Testis (tissue), 3 donors: ENCODE data around the gene DHRS3. TPM values are rescaled to one million over a fixed set of nuclear protein-coding genes. Genes with fewer than 3 reads are reported as not detected.
A peak's percentile ranks its signal among the peaks of the same experiment; 100 is the strongest.

Experiments used
- DNase-seq: peaks from one replicate; pipeline ENCODE4 v3.0.0-alpha.2; 2019
- H3K27ac ChIP-seq, 2 donors: fragments of 200-600 bp; sonication (generic); one replicate each; pipeline ENCODE4 v1.5.1; 2019
- H3K27me3 ChIP-seq: fragments of 200-600 bp; sonication (generic); one replicate; pipeline ENCODE4 v1.5.1; 2019
- H3K36me3 ChIP-seq: fragments of 200-600 bp; sonication (generic); one replicate; pipeline ENCODE4 v1.5.1; 2017; ENCODE audit warnings: low read depth; ENCODE audit errors: missing control alignments
- H3K4me1 ChIP-seq: fragments of 200-600 bp; sonication (generic); one replicate; pipeline ENCODE4 v1.5.1; 2019
- H3K4me3 ChIP-seq, 2 donors: fragments of 200-600 bp; sonication (generic); one replicate each; pipeline ENCODE4 v1.5.1; 2017 to 2019
- H3K9me3 ChIP-seq: fragments of 200-600 bp; sonication (generic); one replicate; pipeline ENCODE4 v1.5.1; 2017
- POLR2A ChIP-seq: fragments of 450-650 bp; IDR thresholded peaks from one replicate; pipeline ENCODE4 v1.6.1; 2017; ENCODE audit warnings: antibody characterized with exemption, mild to moderate bottlenecking, moderate library complexity
- WGBS, 2 donors: methylation state at CpG; one replicate each; pipeline ENCODE4 v1.1.5; 2018; 5-methylcytosine and 5-hydroxymethylcytosine counted together
- intact Hi-C: fragments of 100-400 bp; cut with DNase I; formaldehyde crosslinking; loops from one replicate; pipeline ENCODE4 v1.15.1; 2023; ENCODE audit warnings: low total_unique reads
- polyA plus RNA-seq: library from polyadenylated mRNA; stranded (reverse); fragments of 350-450 nt; fragmentation: Illumina TruSeq; extraction: RNeasy Lipid Tissue Mini Kit (QIAGEN cat#74804); gene quantifications from one replicate; pipeline ENCODE4 v1.2.3, GENCODE V29; 2014; ENCODE audit warnings: low read depth, low replicate concordance; ENCODE audit not compliant: insufficient read depth
- total RNA-seq, 2 donors: library from RNA; depleted of rRNA; stranded (reverse); fragments of >200 nt; gene quantifications; one replicate each; pipeline ENCODE4 v1.2.3, GENCODE V29; 2016
- TF ChIP-seq, protein P1 (sequence below), 3 experiments: fragments of 450-650 bp in 2 of 3; fragments of 200-600 bp in 1 of 3; sonication (generic) in 1 of 3; IDR thresholded peaks; one replicate each; pipeline ENCODE4 v1.5.1; 2016 to 2019; ENCODE audit warnings: antibody characterized with exemption in 3 of 3, mild to moderate bottlenecking in 2 of 3, moderate library complexity in 1 of 3

DHRS3 gene
- total and polyA plus RNA-seq, 3 donors from 2014 or later = 27.1 to 38.7 (median 30.2) TPM

DNA sequence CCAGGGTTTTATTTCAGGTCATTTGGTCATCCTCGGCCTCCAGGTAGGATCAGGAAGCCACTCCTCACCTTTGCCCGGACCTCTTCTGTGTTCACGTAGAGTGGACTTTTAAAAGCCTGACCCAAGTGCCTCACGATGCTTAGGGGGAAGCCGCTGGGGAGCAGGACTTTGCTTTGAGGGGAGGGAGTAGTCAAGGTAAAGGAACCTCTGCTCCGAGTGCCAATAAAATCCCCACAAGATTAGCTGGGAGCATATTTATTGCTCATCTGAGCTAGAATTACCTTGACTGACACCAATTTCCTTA lies 603 bp upstream of the DHRS3 start:
- DNase-seq = no peak
- 7 to 23% methylated on average over 5 to 6 of the region's 6 CpGs for WGBS, 2 donors
- Histone ChIP-seq H3K36me3 (no peaks in the 10 kb centered on the region), H3K4me1 (peaks cover 33% of the 10 kb centered on the region), H3K27me3 (no peaks in the 10 kb centered on the region), H3K27ac (peak overlapping the region; percentile 43 to 68), H3K9me3 (no peaks in the 10 kb centered on the region), H3K4me3 (peak overlapping the region; percentile 62 to 70)
- TF ChIP-seq, protein P1, sequence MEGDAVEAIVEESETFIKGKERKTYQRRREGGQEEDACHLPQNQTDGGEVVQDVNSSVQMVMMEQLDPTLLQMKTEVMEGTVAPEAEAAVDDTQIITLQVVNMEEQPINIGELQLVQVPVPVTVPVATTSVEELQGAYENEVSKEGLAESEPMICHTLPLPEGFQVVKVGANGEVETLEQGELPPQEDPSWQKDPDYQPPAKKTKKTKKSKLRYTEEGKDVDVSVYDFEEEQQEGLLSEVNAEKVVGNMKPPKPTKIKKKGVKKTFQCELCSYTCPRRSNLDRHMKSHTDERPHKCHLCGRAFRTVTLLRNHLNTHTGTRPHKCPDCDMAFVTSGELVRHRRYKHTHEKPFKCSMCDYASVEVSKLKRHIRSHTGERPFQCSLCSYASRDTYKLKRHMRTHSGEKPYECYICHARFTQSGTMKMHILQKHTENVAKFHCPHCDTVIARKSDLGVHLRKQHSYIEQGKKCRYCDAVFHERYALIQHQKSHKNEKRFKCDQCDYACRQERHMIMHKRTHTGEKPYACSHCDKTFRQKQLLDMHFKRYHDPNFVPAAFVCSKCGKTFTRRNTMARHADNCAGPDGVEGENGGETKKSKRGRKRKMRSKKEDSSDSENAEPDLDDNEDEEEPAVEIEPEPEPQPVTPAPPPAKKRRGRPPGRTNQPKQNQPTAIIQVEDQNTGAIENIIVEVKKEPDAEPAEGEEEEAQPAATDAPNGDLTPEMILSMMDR (IDR thresholded peaks at IDR 0.05) = no peak
- no peak for TF ChIP-seq POLR2A
- intact Hi-C loops = loop anchor here (10.0 kb wide), 1 partner anchor 214 kb away; no protein-coding TSS in a partner anchor

DNA sequence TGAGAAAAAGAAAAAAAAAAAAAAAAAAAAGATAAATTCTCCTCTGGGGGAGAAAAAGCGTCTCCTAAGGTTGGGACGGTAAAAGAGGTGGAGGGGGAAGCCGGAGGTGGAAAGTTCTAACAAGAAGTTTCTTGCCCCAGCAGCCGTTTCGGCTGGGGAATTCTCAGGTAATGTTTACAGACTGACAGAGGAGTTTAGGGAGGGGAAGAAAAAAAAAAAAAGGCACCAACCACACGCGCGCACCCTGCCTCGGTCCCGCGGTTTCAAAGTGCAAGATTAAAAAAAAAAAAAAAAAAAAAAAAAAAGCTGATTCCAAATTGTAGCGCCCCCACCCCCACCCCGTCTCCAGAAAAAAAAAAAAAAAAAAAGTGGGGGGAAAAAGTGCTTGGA lies 504 bp downstream of the DHRS3 start:
- intact Hi-C loops = loop anchor here (10.0 kb wide), 1 partner anchor 213 kb away; no protein-coding TSS in a partner anchor
- peak overlapping the region; percentile 62 to 70 for H3K4me3 ChIP-seq
- no peaks in the 10 kb centered on the region for H3K27me3 ChIP-seq
- DNase-seq = no peak
- no peaks in the 10 kb centered on the region for H3K36me3 ChIP-seq
- H3K9me3 ChIP-seq = no peaks in the 10 kb centered on the region
- H3K4me1 ChIP-seq = peaks cover 33% of the 10 kb centered on the region
- 1% methylated on average over 13 of the region's 13 CpGs for WGBS, 2 donors
- TF ChIP-seq POLR2A = no peak
- TF ChIP-seq, protein P1 (IDR thresholded peaks at IDR 0.05) = no peak
- peak overlapping the region in 1 of 2 donors; percentile 84 for H3K27ac ChIP-seq

DNA sequence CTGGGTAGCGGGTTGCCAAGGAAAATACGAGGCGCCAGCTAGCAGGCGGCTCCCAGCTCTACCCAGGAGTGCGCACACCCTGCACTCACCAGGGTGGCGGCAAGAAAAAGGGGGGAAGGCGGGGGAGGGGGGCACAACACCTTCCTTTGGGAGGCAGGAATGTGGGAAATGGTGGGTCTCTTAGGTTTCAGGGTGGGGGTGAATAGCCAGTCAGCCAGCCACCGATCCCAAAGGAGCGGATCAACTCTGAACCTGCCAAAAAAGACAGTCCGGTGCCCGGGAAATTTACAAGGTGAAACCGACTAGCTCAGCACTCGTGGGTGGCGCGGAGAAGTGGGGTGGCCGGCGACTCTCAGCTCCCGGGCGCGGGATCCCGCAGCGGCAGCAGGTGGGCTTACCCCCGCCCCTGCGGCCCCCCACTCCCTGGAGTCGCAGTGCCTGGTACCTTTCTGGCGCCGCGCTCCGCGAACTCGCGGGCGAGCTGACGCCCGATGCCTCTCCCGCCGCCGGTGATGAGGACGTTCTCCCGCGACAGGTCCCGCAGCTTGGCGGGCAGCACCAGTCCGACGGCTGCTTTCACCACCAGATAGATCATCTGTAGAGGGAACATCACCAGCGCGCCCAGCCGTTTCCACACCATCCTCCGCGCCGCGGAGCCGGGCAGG lies 1.2 kb downstream of the DHRS3 start:
- Histone ChIP-seq H3K4me3 (peak overlapping the region; percentile 62 to 70), H3K4me1 (peaks cover 33% of the 10 kb centered on the region), H3K9me3 (no peaks in the 10 kb centered on the region), H3K27ac (peak overlapping the region; percentile 56 to 84), H3K27me3 (no peaks in the 10 kb centered on the region), H3K36me3 (no peaks in the 10 kb centered on the region)
- intact Hi-C loops = loop anchor here (10.0 kb wide), 1 partner anchor 212 kb away; no protein-coding TSS in a partner anchor
- peak; percentile 43 for DNase-seq
- 2 to 3% methylated on average over 12 to 52 of the region's 53 CpGs for WGBS, 2 donors
- no peak for TF ChIP-seq POLR2A
- TF ChIP-seq, protein P1 (IDR thresholded peaks at IDR 0.05) = no peak

DNA sequence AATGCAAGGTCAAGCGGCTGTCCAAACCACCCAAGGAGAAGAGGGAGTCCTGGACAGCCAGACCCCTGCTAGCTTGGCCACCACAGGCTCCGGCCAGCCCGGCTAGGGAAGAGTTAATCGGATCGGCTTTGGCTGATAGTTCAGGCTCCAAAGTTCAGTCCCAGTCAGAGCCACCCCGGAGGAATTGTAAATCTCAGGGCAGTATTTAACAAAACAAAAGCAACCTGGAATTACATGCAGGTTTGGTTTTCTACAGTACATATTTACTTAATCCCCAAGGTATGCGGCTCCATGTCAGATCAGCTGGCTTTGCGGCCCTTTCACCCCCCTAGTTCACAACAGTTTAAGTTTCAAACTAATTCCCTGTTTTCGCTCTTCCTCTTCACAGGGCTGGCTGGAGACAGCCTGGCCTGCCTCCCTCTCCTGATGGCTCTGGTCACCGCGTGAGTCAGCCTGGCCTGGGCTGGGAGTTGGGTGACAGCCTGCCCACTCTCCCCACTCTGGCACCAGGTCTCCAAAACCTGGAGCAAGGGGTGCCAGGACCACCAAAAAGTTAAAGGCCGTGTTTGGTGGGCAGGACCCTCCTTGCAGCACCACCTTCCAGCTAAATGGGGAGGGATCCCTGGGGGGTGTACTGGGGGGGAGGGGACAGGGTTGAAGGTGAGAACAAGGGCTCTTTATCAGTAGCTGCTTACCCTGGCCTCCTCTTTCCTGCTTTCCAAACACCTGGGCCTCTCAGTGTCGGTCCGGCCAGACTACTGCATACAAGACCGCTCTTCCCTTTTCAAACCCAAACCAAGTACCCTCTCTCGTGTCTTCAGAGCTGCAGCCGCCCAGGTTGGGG lies 1.9 kb downstream of the DHRS3 start:
- Histone ChIP-seq H3K4me3 (peak overlapping the region; percentile 62 to 70), H3K27ac (peak overlapping the region; percentile 56 to 84), H3K27me3 (no peaks in the 10 kb centered on the region), H3K9me3 (no peaks in the 10 kb centered on the region), H3K4me1 (peaks cover 33% of the 10 kb centered on the region), H3K36me3 (no peaks in the 10 kb centered on the region)
- WGBS, 2 donors = 6 to 10% methylated on average over 17 of the region's 17 CpGs
- peak; percentile 47 for DNase-seq
- TF ChIP-seq, protein P1 (IDR thresholded peaks at IDR 0.05) = no peak
- no peak for TF ChIP-seq POLR2A
- intact Hi-C loops = loop anchor here (10.0 kb wide), 1 partner anchor 211 kb away; no protein-coding TSS in a partner anchor
